ENCODE results near the gene ZNF787. TPM values are rescaled to one million over a fixed set of nuclear protein-coding genes. Genes with fewer than 3 reads are reported as not detected.

Gene ZNF787
- total and polyA plus RNA-seq, 9 donors: 3.0 to 36.8 (median 25.8) TPM

DNA sequence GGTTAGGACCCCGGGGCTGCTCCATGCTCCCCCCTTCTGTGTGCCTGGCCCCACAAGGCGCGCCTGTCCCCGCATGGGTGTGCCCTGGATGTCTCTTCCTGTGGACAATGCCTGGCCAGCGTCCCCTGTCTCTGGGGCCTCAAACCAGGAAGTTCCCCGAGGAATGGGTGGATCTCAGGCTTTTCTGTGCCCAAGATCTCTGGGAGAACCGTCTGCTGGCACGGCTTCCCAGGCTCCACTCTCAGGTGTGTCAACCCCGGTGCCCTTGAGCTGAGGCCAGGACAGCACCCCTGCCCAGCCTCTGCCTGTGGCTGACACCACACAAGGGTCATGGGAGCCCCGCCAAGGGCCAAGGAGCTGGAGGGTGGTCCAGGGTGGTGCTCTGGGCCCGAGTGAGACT, 35.7 kb upstream of the ZNF787 start:
- H3K27me3 ChIP-seq: no peaks in the 10 kb centered on the region
- no peak overlapping the region for H3K4me3 ChIP-seq
- no peak for TF ChIP-seq POLR2A (IDR thresholded peaks at IDR 0.05)
- TF ChIP-seq, protein P1, sequence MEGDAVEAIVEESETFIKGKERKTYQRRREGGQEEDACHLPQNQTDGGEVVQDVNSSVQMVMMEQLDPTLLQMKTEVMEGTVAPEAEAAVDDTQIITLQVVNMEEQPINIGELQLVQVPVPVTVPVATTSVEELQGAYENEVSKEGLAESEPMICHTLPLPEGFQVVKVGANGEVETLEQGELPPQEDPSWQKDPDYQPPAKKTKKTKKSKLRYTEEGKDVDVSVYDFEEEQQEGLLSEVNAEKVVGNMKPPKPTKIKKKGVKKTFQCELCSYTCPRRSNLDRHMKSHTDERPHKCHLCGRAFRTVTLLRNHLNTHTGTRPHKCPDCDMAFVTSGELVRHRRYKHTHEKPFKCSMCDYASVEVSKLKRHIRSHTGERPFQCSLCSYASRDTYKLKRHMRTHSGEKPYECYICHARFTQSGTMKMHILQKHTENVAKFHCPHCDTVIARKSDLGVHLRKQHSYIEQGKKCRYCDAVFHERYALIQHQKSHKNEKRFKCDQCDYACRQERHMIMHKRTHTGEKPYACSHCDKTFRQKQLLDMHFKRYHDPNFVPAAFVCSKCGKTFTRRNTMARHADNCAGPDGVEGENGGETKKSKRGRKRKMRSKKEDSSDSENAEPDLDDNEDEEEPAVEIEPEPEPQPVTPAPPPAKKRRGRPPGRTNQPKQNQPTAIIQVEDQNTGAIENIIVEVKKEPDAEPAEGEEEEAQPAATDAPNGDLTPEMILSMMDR (IDR thresholded peaks at IDR 0.05): no peak
- H3K4me1 ChIP-seq (ENCODE audit: insufficient read depth): no peaks in the 10 kb centered on the region
- H3K9me3 ChIP-seq: no peaks in the 10 kb centered on the region
- H3K36me3 ChIP-seq: no peaks in the 10 kb centered on the region
- no peak for DNase-seq
- H3K27ac ChIP-seq: no peak overlapping the region
- 78 to 83% (median 82%) methylated on average over 11 of the region's 11 CpGs for WGBS, 3 donors
- intact Hi-C loops (cut with DNase I): loop anchor here in 2 of 4 donors (5.0 kb wide), 2 partner anchors 44 to 49 kb away; no protein-coding TSS in a partner anchor

DNA sequence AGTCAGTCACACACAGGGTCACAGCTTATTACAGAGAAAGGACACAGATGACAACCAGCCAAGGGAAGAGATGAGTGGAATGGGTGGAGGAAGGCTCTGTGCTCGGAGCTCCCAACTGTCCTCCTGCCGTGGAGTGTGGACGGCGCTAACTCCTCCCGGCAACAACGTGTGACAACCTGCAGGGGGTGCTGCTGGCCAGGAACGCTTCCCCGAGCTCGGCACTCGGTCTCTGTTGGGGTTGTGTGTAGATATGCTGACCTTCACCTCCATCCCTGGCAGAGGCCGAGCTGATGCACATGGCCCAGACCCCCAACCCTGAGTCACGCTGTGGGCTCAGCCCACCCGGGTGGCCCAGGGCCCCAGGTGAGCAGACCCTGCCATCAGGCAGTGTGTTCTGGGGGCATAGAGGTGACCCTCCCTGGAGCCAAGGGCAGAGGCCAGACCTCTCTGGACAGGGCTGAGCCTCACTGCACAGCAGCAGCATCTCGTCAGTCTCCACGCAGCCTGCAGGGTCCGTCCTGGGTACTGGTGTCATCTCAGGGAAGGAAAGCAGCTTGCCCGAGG, 34.1 kb upstream of the ZNF787 start:
- Histone ChIP-seq H3K4me1 (ENCODE audit: insufficient read depth) (no peaks in the 10 kb centered on the region), H3K36me3 (no peaks in the 10 kb centered on the region), H3K27ac (no peak overlapping the region), H3K4me3 (no peak overlapping the region), H3K9me3 (no peaks in the 10 kb centered on the region), H3K27me3 (no peaks in the 10 kb centered on the region)
- intact Hi-C loops (cut with DNase I): loop anchor here in 2 of 4 donors (5.0 kb wide), 2 partner anchors 43 to 48 kb away; no protein-coding TSS in a partner anchor
- DNase-seq: no peak
- WGBS, 3 donors: 54 to 60% (median 56%) methylated on average over 17 of the region's 17 CpGs
- TF ChIP-seq POLR2A (IDR thresholded peaks at IDR 0.05) (no peak), EP300 (IDR thresholded peaks at IDR 0.05) (no peak)
- TF ChIP-seq, protein P1 (IDR thresholded peaks at IDR 0.05): no peak

DNA sequence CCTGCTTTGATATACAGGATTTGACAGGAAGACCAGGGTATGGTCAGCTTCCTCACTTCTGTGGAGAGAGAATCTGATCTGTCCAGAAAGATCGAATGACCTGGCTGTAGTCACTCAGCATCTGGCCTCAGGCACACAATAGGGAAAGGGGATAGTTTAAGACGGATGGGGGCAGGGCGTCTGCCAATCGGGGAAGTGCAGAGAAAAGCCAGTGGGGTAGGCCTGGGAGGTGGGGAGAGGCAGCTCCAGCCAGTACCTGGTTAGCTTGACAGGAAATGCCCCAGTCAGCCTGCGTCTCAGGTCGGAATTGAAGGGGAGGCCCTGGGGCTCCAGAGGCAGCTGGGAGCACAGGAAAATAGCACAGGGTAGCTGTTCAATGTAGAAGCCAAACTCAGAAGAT, 32.4 kb upstream of the ZNF787 start:
- H3K36me3 ChIP-seq: no peaks in the 10 kb centered on the region
- TF ChIP-seq POLR2A (IDR thresholded peaks at IDR 0.05) (no peak), EP300 (IDR thresholded peaks at IDR 0.05) (no peak)
- TF ChIP-seq, protein P1 (IDR thresholded peaks at IDR 0.05): no peak
- 67 to 70% (median 68%) methylated on average over 6 of the region's 6 CpGs for WGBS, 3 donors

DNA sequence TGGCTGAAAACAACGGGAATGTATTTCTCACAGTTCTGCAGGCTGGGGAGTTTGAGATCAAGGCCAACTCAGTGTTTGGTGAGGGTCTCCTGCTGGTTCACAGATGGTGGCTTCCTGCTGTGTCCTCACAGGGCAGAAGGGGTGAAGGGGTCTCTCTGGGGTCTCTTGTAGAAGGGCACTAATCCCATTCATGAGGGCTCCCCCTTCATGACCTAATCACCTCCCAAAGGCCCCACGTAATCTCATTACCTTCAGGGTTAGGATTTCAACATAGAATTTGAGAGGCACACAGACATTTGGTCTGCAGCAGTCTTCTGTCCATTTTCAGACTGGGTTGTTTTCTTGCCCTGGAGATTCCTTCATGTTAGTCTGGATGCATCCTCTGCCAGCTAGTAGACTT, 31.5 kb upstream of the ZNF787 start:
- TF ChIP-seq EP300 (IDR thresholded peaks at IDR 0.05) (no peak), POLR2A (IDR thresholded peaks at IDR 0.05) (no peak)
- TF ChIP-seq, protein P1 (IDR thresholded peaks at IDR 0.05): no peak
- Histone ChIP-seq H3K4me3 (no peak overlapping the region), H3K4me1 (ENCODE audit: insufficient read depth) (peaks cover 2% of the 10 kb centered on the region), H3K36me3 (no peaks in the 10 kb centered on the region), H3K27ac (no peak overlapping the region), H3K27me3 (no peaks in the 10 kb centered on the region), H3K9me3 (no peaks in the 10 kb centered on the region)
- 60 to 78% (median 74%) methylated on average over 2 of the region's 2 CpGs for WGBS, 3 donors
- intact Hi-C loops (cut with DNase I): no loop called here
- no peak for DNase-seq

More for the DNA sequence above, 32.4 kb upstream of the ZNF787 start:
- intact Hi-C loops (cut with DNase I): no loop called here
- no peaks in the 10 kb centered on the region for H3K9me3 ChIP-seq
- H3K4me1 ChIP-seq (ENCODE audit: insufficient read depth): peaks cover 1% of the 10 kb centered on the region
- no peaks in the 10 kb centered on the region for H3K27me3 ChIP-seq
- DNase-seq: no peak
- no peak overlapping the region for H3K27ac ChIP-seq
- no peak overlapping the region for H3K4me3 ChIP-seq

Data from ovary (tissue), 9 donors.